Trophoblast cell (in vitro differentiated cells and primary cell): ENCODE results near the gene CEND1.
A peak's percentile ranks its signal among the peaks of the same experiment; 100 is the strongest.

ENCODE experiments used
- DNase-seq, 2 donors: peaks; one replicate each; pipeline ENCODE4 v3.0.0-alpha.2; 2016
- H2AFZ ChIP-seq: 2 replicates; pipeline ENCODE4 v1.6.1; 2013; ENCODE audit warnings: low read length, moderate library complexity, mild to moderate bottlenecking; ENCODE audit not compliant: insufficient read depth, poor library complexity
- H2AK5ac ChIP-seq: 2 replicates; pipeline ENCODE4 v1.6.1; 2013; ENCODE audit warnings: mild to moderate bottlenecking, low read length
- H2BK120ac ChIP-seq: 2 replicates; pipeline ENCODE4 v1.6.1; 2013; ENCODE audit warnings: low read length, mild to moderate bottlenecking, moderate library complexity; ENCODE audit not compliant: insufficient read depth, poor library complexity
- H2BK12ac ChIP-seq: 2 replicates; pipeline ENCODE4 v1.6.1; 2013; ENCODE audit warnings: mild to moderate bottlenecking, low read length, moderate library complexity
- H2BK5ac ChIP-seq: 2 replicates; pipeline ENCODE4 v1.6.1; 2013; ENCODE audit warnings: low read length, low read depth, moderate library complexity, mild to moderate bottlenecking; ENCODE audit not compliant: poor library complexity
- H3K14ac ChIP-seq: 2 replicates; pipeline ENCODE4 v1.6.1; 2013; ENCODE audit warnings: mild to moderate bottlenecking, low read length
- H3K18ac ChIP-seq: 2 replicates; pipeline ENCODE4 v1.6.1; 2013; ENCODE audit warnings: mild to moderate bottlenecking, low read length
- H3K23ac ChIP-seq: 2 replicates; pipeline ENCODE4 v1.6.1; 2013; ENCODE audit warnings: low read length
- H3K27ac ChIP-seq: 2 replicates; pipeline ENCODE4 v1.5.1; 2013; ENCODE audit warnings: low read depth, mild to moderate bottlenecking, inconsistent platforms, low read length, moderate library complexity
- H3K27me3 ChIP-seq: 2 replicates; pipeline ENCODE4 v1.6.1; 2013; ENCODE audit warnings: inconsistent platforms, mild to moderate bottlenecking, low read length, moderate library complexity; ENCODE audit not compliant: insufficient read depth
- H3K36me3 ChIP-seq, 2 experiments: 1 replicate in 1 of 2; 2 replicates in 1 of 2; pipeline ENCODE4 v1.6.1; 2013; ENCODE audit warnings: low read length in 2 of 2, mild to moderate bottlenecking in 2 of 2, moderate library complexity in 1 of 2; ENCODE audit not compliant: insufficient read depth in 2 of 2, control insufficient read depth in 1 of 2
- H3K4ac ChIP-seq: 2 replicates; pipeline ENCODE4 v1.6.1; 2013; ENCODE audit warnings: low read depth, mild to moderate bottlenecking, low read length, moderate library complexity
- H3K4me1 ChIP-seq, 2 experiments: 1 replicate in 1 of 2; 2 replicates in 1 of 2; pipeline ENCODE4 v1.6.1; 2013; ENCODE audit warnings: low read length in 2 of 2, mild to moderate bottlenecking in 2 of 2, moderate library complexity in 1 of 2; ENCODE audit not compliant: insufficient read depth in 2 of 2, control insufficient read depth in 1 of 2
- H3K4me2 ChIP-seq: 2 replicates; pipeline ENCODE4 v1.6.1; 2013; ENCODE audit warnings: inconsistent platforms, mild to moderate bottlenecking, low read length, moderate library complexity
- H3K4me3 ChIP-seq: 2 replicates; pipeline ENCODE4 v1.5.1; 2013; ENCODE audit warnings: mild to moderate bottlenecking, low read depth, low read length, inconsistent platforms
- H3K79me1 ChIP-seq: one replicate; pipeline ENCODE4 v1.6.1; 2013; ENCODE audit warnings: low read length
- H3K79me2 ChIP-seq: 2 replicates; pipeline ENCODE4 v1.6.1; 2013; ENCODE audit warnings: low read length, mild to moderate bottlenecking; ENCODE audit not compliant: control insufficient read depth, insufficient read depth, poor library complexity
- H3K9ac ChIP-seq: 2 replicates; pipeline ENCODE4 v1.6.1; 2013; ENCODE audit warnings: mild to moderate bottlenecking, low read length
- H3K9me3 ChIP-seq: 2 replicates; pipeline ENCODE4 v1.6.1; 2013; ENCODE audit warnings: low read depth, mild to moderate bottlenecking, control low read depth, inconsistent platforms, low read length; ENCODE audit not compliant: insufficient read depth
- H4K12ac ChIP-seq: 2 replicates; pipeline ENCODE4 v1.6.1; 2013; ENCODE audit warnings: low read depth, mild to moderate bottlenecking, low read length, moderate library complexity
- H4K8ac ChIP-seq: 2 replicates; pipeline ENCODE4 v1.6.1; 2013; ENCODE audit warnings: low read depth, mild to moderate bottlenecking, low read length, moderate library complexity
- H4K91ac ChIP-seq: one replicate; pipeline ENCODE4 v1.6.1; 2013; ENCODE audit warnings: low read depth, mild to moderate bottlenecking, low read length, moderate library complexity
- WGBS: extraction: QIAGEN DNeasy Blood & Tissue Kit; methylation state at CpG from one replicate; pipeline ENCODE4 v1.1.7; 2013; ENCODE audit warnings: missing lambda C conversion rate; ENCODE audit not compliant: insufficient read length, insufficient coverage; ENCODE audit errors: extremely low coverage; 5-methylcytosine and 5-hydroxymethylcytosine counted together

Gene CEND1

GRCh38 chr11:808427-809286 is 18.8 kb upstream of the CEND1 start:
- peaks cover 29% of the 10 kb centered on the region for H3K79me1 ChIP-seq
- H3K4me3 ChIP-seq, result peak overlapping the region; percentile 95
- DNase-seq, result peak; percentile 62 to 69
- H3K27me3 ChIP-seq, result no peaks in the 10 kb centered on the region
- H2AFZ ChIP-seq, result peak overlapping the region; percentile 84
- peak overlapping the region; percentile 35 for H2BK5ac ChIP-seq
- WGBS, result no CpG with 5 or more reads among the region's 36 CpGs
- peak overlapping the region; percentile 71 for H4K12ac ChIP-seq
- H2AK5ac ChIP-seq, result peak overlapping the region; percentile 47
- H2BK120ac ChIP-seq, result no peak overlapping the region
- no peak overlapping the region for H3K23ac ChIP-seq
- peak overlapping the region; percentile 31 for H3K18ac ChIP-seq
- H2BK12ac ChIP-seq, result no peak overlapping the region
- H3K79me2 ChIP-seq, result peaks cover 25% of the 10 kb centered on the region
- peaks cover 23 to 28% of the 10 kb centered on the region in 2 experiments for H3K4me1 ChIP-seq
- H3K9me3 ChIP-seq, result peaks cover 2% of the 10 kb centered on the region
- peak overlapping the region; percentile 75 for H3K4me2 ChIP-seq
- H3K27ac ChIP-seq, result peak overlapping the region; percentile 97
- H4K91ac ChIP-seq, result peak overlapping the region; percentile 99
- H3K9ac ChIP-seq, result peak overlapping the region; percentile 97
- H3K36me3 ChIP-seq, result peaks cover 27 to 28% of the 10 kb centered on the region in 2 experiments
- H3K4ac ChIP-seq, result peak overlapping the region; percentile 66
- H3K14ac ChIP-seq, result peak overlapping the region; percentile 89
- peak overlapping the region; percentile 99 for H4K8ac ChIP-seq

GRCh38 chr11:804599-804964 is 14.7 kb upstream of the CEND1 start:
- H3K79me1 ChIP-seq, result peaks cover 23% of the 10 kb centered on the region
- peak overlapping the region; percentile 76 for H3K4me2 ChIP-seq
- H2AK5ac ChIP-seq, result peak overlapping the region; percentile 82
- peaks cover 5% of the 10 kb centered on the region for H3K9me3 ChIP-seq
- H3K18ac ChIP-seq, result peak overlapping the region; percentile 78
- H3K79me2 ChIP-seq, result peaks cover 13% of the 10 kb centered on the region
- H3K4me3 ChIP-seq, result peak overlapping the region; percentile 65
- H3K27ac ChIP-seq, result no peak overlapping the region
- H3K4ac ChIP-seq, result peak overlapping the region; percentile 7
- no peak overlapping the region for H3K23ac ChIP-seq
- peaks cover 35 to 38% of the 10 kb centered on the region in 2 experiments for H3K36me3 ChIP-seq
- peak overlapping the region; percentile 61 for H3K9ac ChIP-seq
- H4K8ac ChIP-seq, result peak overlapping the region; percentile 80
- peak overlapping the region; percentile 48 for H2BK5ac ChIP-seq
- DNase-seq, result no peak
- no CpG with 5 or more reads among the region's 18 CpGs for whole genome bisulfite sequencing
- peak overlapping the region; percentile 87 for H4K91ac ChIP-seq
- peaks cover 17% of the 10 kb centered on the region in 2 experiments for H3K4me1 ChIP-seq
- no peak overlapping the region for H2AFZ ChIP-seq
- peak overlapping the region; percentile 20 for H2BK120ac ChIP-seq
- H4K12ac ChIP-seq, result peak overlapping the region; percentile 57
- peak overlapping the region; percentile 28 for H2BK12ac ChIP-seq
- H3K14ac ChIP-seq, result peak overlapping the region; percentile 72
- H3K27me3 ChIP-seq, result no peaks in the 10 kb centered on the region

GRCh38 chr11:803770-804598 is 14.1 kb upstream of the CEND1 start:
- Histone ChIP-seq H3K4me2 (peak overlapping the region; percentile 76), H3K79me2 (peaks cover 9% of the 10 kb centered on the region), H2BK120ac (peak overlapping the region; percentile 26), H3K9ac (no peak overlapping the region), H2AFZ (peak overlapping the region; percentile 17), H2BK5ac (no peak overlapping the region), H2AK5ac (peak overlapping the region; percentile 82), H3K4me3 (no peak overlapping the region), H3K79me1 (peaks cover 18% of the 10 kb centered on the region), H4K91ac (peak overlapping the region; percentile 87), H3K27me3 (no peaks in the 10 kb centered on the region), H3K27ac (peak overlapping the region; percentile 8), H3K14ac (peak overlapping the region; percentile 72), H2BK12ac (peak overlapping the region; percentile 7), H4K12ac (peak overlapping the region; percentile 57), H4K8ac (peak overlapping the region; percentile 80), H3K4ac (peak overlapping the region; percentile 7), H3K23ac (no peak overlapping the region), H3K18ac (peak overlapping the region; percentile 78), H3K4me1 (peaks cover 17% of the 10 kb centered on the region in 2 experiments), H3K36me3 (peaks cover 41 to 44% of the 10 kb centered on the region in 2 experiments), H3K9me3 (peaks cover 5% of the 10 kb centered on the region)
- no peak for DNase-seq
- no CpG with 5 or more reads among the region's 26 CpGs for WGBS

- peak overlapping the region; percentile 87 for H4K91ac ChIP-seq
These were observed 13.5 kb upstream of the CEND1 start for GRCh38 chr11:803467-803742.

More at GRCh38 chr11:803467-803742, 13.5 kb upstream of the CEND1 start:
- Histone ChIP-seq H2BK5ac (no peak overlapping the region), H3K4me3 (no peak overlapping the region), H2AK5ac (no peak overlapping the region), H3K27ac (no peak overlapping the region), H4K8ac (no peak overlapping the region), H2AFZ (no peak overlapping the region), H3K4me1 (peaks cover 16 to 17% of the 10 kb centered on the region in 2 experiments), H2BK12ac (no peak overlapping the region), H2BK120ac (no peak overlapping the region), H3K27me3 (no peaks in the 10 kb centered on the region), H3K79me1 (peaks cover 15% of the 10 kb centered on the region), H3K18ac (no peak overlapping the region), H3K9ac (no peak overlapping the region), H3K14ac (no peak overlapping the region), H3K79me2 (peaks cover 6% of the 10 kb centered on the region), H3K23ac (no peak overlapping the region), H3K4me2 (no peak overlapping the region), H4K12ac (no peak overlapping the region), H3K4ac (no peak overlapping the region), H3K36me3 (peaks cover 42 to 45% of the 10 kb centered on the region in 2 experiments), H3K9me3 (peaks cover 5% of the 10 kb centered on the region)
- no peak for DNase-seq
- WGBS, result no CpG with 5 or more reads among the region's 8 CpGs
